ENCODE results near the gene PRKAR1B.

GRCh38 chr7:668139-668931, 58.7 kb downstream of the PRKAR1B start:
- TF ChIP-seq FOXM1 (IDR thresholded peaks at IDR 0.05; ENCODE audit: low read depth): no peak
- no peak for TF ChIP-seq GATA2 (CRISPR knock-in tag; IDR thresholded peaks at IDR 0.05)
- TF ChIP-seq, protein P1, sequence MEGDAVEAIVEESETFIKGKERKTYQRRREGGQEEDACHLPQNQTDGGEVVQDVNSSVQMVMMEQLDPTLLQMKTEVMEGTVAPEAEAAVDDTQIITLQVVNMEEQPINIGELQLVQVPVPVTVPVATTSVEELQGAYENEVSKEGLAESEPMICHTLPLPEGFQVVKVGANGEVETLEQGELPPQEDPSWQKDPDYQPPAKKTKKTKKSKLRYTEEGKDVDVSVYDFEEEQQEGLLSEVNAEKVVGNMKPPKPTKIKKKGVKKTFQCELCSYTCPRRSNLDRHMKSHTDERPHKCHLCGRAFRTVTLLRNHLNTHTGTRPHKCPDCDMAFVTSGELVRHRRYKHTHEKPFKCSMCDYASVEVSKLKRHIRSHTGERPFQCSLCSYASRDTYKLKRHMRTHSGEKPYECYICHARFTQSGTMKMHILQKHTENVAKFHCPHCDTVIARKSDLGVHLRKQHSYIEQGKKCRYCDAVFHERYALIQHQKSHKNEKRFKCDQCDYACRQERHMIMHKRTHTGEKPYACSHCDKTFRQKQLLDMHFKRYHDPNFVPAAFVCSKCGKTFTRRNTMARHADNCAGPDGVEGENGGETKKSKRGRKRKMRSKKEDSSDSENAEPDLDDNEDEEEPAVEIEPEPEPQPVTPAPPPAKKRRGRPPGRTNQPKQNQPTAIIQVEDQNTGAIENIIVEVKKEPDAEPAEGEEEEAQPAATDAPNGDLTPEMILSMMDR (IDR thresholded peaks at IDR 0.05): no peak
- TF ChIP-seq, protein P2, sequence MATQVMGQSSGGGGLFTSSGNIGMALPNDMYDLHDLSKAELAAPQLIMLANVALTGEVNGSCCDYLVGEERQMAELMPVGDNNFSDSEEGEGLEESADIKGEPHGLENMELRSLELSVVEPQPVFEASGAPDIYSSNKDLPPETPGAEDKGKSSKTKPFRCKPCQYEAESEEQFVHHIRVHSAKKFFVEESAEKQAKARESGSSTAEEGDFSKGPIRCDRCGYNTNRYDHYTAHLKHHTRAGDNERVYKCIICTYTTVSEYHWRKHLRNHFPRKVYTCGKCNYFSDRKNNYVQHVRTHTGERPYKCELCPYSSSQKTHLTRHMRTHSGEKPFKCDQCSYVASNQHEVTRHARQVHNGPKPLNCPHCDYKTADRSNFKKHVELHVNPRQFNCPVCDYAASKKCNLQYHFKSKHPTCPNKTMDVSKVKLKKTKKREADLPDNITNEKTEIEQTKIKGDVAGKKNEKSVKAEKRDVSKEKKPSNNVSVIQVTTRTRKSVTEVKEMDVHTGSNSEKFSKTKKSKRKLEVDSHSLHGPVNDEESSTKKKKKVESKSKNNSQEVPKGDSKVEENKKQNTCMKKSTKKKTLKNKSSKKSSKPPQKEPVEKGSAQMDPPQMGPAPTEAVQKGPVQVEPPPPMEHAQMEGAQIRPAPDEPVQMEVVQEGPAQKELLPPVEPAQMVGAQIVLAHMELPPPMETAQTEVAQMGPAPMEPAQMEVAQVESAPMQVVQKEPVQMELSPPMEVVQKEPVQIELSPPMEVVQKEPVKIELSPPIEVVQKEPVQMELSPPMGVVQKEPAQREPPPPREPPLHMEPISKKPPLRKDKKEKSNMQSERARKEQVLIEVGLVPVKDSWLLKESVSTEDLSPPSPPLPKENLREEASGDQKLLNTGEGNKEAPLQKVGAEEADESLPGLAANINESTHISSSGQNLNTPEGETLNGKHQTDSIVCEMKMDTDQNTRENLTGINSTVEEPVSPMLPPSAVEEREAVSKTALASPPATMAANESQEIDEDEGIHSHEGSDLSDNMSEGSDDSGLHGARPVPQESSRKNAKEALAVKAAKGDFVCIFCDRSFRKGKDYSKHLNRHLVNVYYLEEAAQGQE (IDR thresholded peaks at IDR 0.05; ENCODE audit: low read depth, low read length): no peak
- no peak for TF ChIP-seq SIN3A (IDR thresholded peaks at IDR 0.05; ENCODE audit: borderline replicate concordance, low read depth, low read length)
- TF ChIP-seq RAD21 (IDR thresholded peaks at IDR 0.05; ENCODE audit: low read length): no peak
- TF ChIP-seq TAF1 (IDR thresholded peaks at IDR 0.05; ENCODE audit: borderline replicate concordance, low read depth, low read length): no peak
- no peak for TF ChIP-seq EP300 (IDR thresholded peaks at IDR 0.05; ENCODE audit: borderline replicate concordance in 1 of 2, low read depth in 1 of 2, low read length in 1 of 2)
- TF ChIP-seq ELF1 (IDR thresholded peaks at IDR 0.05): no peak
